Measurements from ENCODE around the gene VPS11.

Gene VPS11

GRCh38 chr11:119118227-119118626 lies 50.6 kb downstream of the VPS11 start:
- H3K9me3 ChIP-seq: no peaks in the 10 kb centered on the region
- no peak overlapping the region for H3K4me3 ChIP-seq (ENCODE audit: low read depth in 1 of 2, low read length in 1 of 2)
- H3K4me1 ChIP-seq (ENCODE audit: control insufficient read depth in 1 of 2, insufficient read depth in 1 of 2, low read depth in 1 of 2, low read length in 1 of 2): peaks cover 48 to 49% of the 10 kb centered on the region in 2 experiments
- H3K36me3 ChIP-seq: peaks cover 28% of the 10 kb centered on the region
- TF ChIP-seq, protein P1, sequence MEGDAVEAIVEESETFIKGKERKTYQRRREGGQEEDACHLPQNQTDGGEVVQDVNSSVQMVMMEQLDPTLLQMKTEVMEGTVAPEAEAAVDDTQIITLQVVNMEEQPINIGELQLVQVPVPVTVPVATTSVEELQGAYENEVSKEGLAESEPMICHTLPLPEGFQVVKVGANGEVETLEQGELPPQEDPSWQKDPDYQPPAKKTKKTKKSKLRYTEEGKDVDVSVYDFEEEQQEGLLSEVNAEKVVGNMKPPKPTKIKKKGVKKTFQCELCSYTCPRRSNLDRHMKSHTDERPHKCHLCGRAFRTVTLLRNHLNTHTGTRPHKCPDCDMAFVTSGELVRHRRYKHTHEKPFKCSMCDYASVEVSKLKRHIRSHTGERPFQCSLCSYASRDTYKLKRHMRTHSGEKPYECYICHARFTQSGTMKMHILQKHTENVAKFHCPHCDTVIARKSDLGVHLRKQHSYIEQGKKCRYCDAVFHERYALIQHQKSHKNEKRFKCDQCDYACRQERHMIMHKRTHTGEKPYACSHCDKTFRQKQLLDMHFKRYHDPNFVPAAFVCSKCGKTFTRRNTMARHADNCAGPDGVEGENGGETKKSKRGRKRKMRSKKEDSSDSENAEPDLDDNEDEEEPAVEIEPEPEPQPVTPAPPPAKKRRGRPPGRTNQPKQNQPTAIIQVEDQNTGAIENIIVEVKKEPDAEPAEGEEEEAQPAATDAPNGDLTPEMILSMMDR (IDR thresholded peaks at IDR 0.05): no peak
- H3K27me3 ChIP-seq: no peaks in the 10 kb centered on the region
- H3K27ac ChIP-seq: peak overlapping the region; percentile 10

- Histone ChIP-seq H3K4me1 (ENCODE audit: control insufficient read depth in 1 of 2, insufficient read depth in 1 of 2, low read depth in 1 of 2, low read length in 1 of 2) (peaks cover 48 to 49% of the 10 kb centered on the region in 2 experiments), H3K36me3 (peaks cover 24% of the 10 kb centered on the region), H3K27me3 (no peaks in the 10 kb centered on the region), H3K9me3 (no peaks in the 10 kb centered on the region), H3K4me3 (ENCODE audit: low read depth in 1 of 2, low read length in 1 of 2) (no peak overlapping the region), H3K27ac (peak overlapping the region; percentile 10)
- TF ChIP-seq, protein P1 (IDR thresholded peaks at IDR 0.05): no peak
Measured at GRCh38 chr11:119118946-119119345, 51.3 kb downstream of the VPS11 start.

DNA sequence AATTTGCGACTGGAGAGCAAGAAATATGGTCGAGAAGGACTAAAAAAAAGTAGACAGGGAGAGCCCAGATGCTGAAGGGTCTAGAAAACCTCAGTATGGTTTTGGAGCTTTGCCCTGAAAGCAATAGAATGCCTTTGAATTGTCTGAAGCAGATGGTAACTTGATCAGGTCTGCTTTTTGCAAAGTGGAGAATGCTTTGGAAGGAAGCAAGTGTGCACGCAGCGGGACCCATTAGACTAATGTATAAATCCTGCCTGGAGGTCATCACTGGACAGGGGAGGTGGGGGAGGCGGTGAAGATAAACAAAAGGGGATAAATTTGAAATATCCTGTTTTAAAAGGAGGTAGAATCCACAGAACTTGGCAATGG lies 53.0 kb downstream of the VPS11 start:
- Histone ChIP-seq H3K27me3 (no peaks in the 10 kb centered on the region), H3K9me3 (no peaks in the 10 kb centered on the region), H3K4me1 (ENCODE audit: control insufficient read depth in 1 of 2, insufficient read depth in 1 of 2, low read depth in 1 of 2, low read length in 1 of 2) (peaks cover 38 to 42% of the 10 kb centered on the region in 2 experiments), H3K4me3 (ENCODE audit: low read depth in 1 of 2, low read length in 1 of 2) (peak overlapping the region; percentile 88 to 94), H3K27ac (peak overlapping the region; percentile 84), H3K36me3 (peaks cover 25% of the 10 kb centered on the region)
- TF ChIP-seq, protein P1 (IDR thresholded peaks at IDR 0.05): no peak

DNA sequence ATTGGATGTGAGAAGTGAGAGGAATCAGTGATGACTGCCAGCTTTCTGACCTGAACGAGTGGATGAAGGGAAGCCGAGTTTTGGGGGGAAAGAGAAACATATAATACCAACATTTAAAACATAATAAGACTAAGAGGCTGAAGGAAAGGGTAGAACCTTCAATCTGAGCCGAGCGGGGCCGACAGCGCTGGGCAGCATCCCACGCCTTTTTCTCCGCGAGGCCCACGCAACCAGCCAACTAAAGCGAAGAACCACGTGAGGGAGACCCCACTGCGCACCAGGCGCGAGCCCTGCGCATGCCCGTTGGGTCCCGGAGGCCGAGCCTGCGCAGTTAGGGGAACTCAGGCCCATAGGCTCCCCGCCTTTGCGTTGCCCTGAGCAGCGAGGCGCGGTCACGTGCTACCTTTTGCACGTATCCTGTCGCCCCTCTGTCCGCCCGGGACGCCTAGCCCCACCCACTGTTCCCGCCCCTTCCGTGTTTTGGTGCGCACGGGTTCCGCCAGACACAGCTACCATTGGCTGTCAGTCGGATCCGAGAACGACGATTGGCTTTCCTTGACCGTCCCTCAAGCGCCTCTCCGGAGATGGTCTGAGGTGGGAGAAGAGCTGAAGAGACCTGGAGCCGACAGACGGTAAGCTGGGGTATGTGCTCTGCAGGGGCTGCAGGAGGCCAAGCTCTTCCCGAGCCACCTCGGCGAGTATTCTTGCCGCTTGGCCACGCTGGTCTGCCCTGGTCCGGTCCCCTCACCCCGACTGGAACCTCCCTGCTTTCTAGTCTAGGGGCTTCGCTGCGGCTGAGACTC lies 53.6 kb downstream of the VPS11 start, which contains the start of gene HINFP:
Gene HINFP, plus strand, starts transcription at position 573 of the 803 bp plus-strand sequence. CDS start 5,365 bp downstream, outside the sequence.
- H3K4me3 ChIP-seq (ENCODE audit: low read depth in 1 of 2, low read length in 1 of 2): peak within 1 kb of the TSS; percentile 88 to 94

DNA sequence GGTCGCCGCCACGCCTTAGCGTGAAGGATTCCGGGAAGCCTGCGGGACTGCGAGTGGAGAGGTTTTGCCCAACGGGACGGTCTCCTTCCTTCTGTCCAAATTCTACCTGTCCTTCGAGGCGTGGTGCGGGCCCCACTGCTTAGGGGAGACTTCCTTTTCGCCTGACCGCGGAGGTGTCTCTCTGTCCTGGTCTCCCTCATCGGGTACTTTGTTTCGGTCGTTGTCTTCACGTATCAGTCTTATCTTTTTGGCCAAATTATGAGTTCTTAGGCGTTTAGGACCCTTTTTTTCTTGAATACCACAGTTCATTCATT lies 54.1 kb downstream of the VPS11 start:
- Histone ChIP-seq H3K36me3 (peaks cover 16% of the 10 kb centered on the region), H3K9me3 (no peaks in the 10 kb centered on the region), H3K4me1 (ENCODE audit: control insufficient read depth in 1 of 2, insufficient read depth in 1 of 2, low read depth in 1 of 2, low read length in 1 of 2) (peaks cover 26 to 31% of the 10 kb centered on the region in 2 experiments), H3K4me3 (ENCODE audit: low read depth in 1 of 2, low read length in 1 of 2) (peak overlapping the region; percentile 88 to 94), H3K27me3 (no peaks in the 10 kb centered on the region), H3K27ac (peak overlapping the region; percentile 84)
- TF ChIP-seq, protein P1 (IDR thresholded peaks at IDR 0.05): no peak

More for the DNA sequence above, 53.6 kb downstream of the VPS11 start, which contains the start of gene HINFP:
- Histone ChIP-seq H3K27ac (peak within 1 kb of the TSS; percentile 84), H3K4me1 (ENCODE audit: control insufficient read depth in 1 of 2, insufficient read depth in 1 of 2, low read depth in 1 of 2, low read length in 1 of 2) (peaks cover 32 to 37% of the 10 kb centered on the region in 2 experiments), H3K36me3 (peaks cover 21% of the 10 kb centered on the region), H3K9me3 (no peaks in the 10 kb centered on the region), H3K27me3 (no peaks in the 10 kb centered on the region)
- TF ChIP-seq, protein P1 (IDR thresholded peaks at IDR 0.05): peak; percentile 37

Measured in neutrophil (primary cell).